K562 (cell line): Measurements from ENCODE around the gene PFDN4. TPM values are rescaled to one million over a fixed set of nuclear protein-coding genes. Genes with fewer than 3 reads are reported as not detected.

Experiments
- ATAC-seq: fragments of 200-7000 bp; cut with Tn5 transposase; 3 replicates; pipeline ENCODE4 v1.9.1; 2020; ENCODE audit warnings: moderate library complexity
- BruUV-seq: library from RNA; stranded (reverse); fragments of 400-500 nt; replicated peaks from 2 replicates; lab custom pipeline; 2021; lab: Mats Ljungman, UMichigan
- CTCF ChIA-PET: fragments of 300-600 bp; formaldehyde crosslinking; extraction: SDS; loops from one replicate; lab custom pipeline; 2021; ENCODE audit warnings: low intra/inter-chr PET ratio; lab: Yijun Ruan, JAX
- POLR2A ChIA-PET: fragments of 300-600, 350-650 bp; sonication (Branson Sonifier 250); formaldehyde crosslinking; extraction: SDS; loops from one replicate; lab custom pipeline; 2021; ENCODE audit warnings: antibody characterized with exemption, inconsistent platforms; lab: Yijun Ruan, JAX
- DNase-seq, 4 experiments: peaks; one replicate each; pipeline versions ENCODE4 v3.0.0 to v3.0.0-alpha.2; 2011 to 2018; ENCODE audit warnings: low spot score in 3 of 4, mixed read lengths in 3 of 4; ENCODE audit errors: extremely low read depth in 1 of 4
- FAIRE-seq: peaks from 2 replicates; lab custom pipeline; 2011; peaks lifted over from hg19 to GRCh38; lab: Jason Lieb, UNC
- H2AFZ ChIP-seq: 2 replicates; pipeline ENCODE4 v1.6.0; 2011; ENCODE audit warnings: low read depth, low read length, control low read depth, inconsistent platforms
- H3K27ac ChIP-seq: fragments of 200-600 bp; 3 replicates; pipeline ENCODE4 v1.8.0; 2011; ENCODE audit warnings: low read depth, mild to moderate bottlenecking, control low read depth, inconsistent platforms, low read length, moderate library complexity, mixed read lengths; ENCODE audit errors: extremely low read depth
- H3K27me3 ChIP-seq, 2 experiments: fragments of 300-600 bp in 1 of 2; 2 replicates in 1 of 2; 3 replicates in 1 of 2; pipeline versions ENCODE4 v1.6.0 to v1.8.0; 2011; ENCODE audit warnings: inconsistent platforms in 2 of 2, low read length in 2 of 2, mild to moderate bottlenecking in 1 of 2, mixed read lengths in 1 of 2, moderate library complexity in 1 of 2; ENCODE audit not compliant: control insufficient read depth in 2 of 2, insufficient read depth in 2 of 2
- H3K36me3 ChIP-seq: fragments of 300-600 bp; 3 replicates; pipeline ENCODE4 v1.8.0; 2011; ENCODE audit warnings: mild to moderate bottlenecking, low read length, inconsistent platforms; ENCODE audit not compliant: control insufficient read depth, insufficient read depth
- H3K4me1 ChIP-seq, 2 experiments: fragments of 200-600 bp in 1 of 2; replicated peaks in 1 of 2; 2 replicates in 1 of 2; 3 replicates in 1 of 2; pipeline versions ENCODE4 v1.5.1 to v1.8.0; 2011; ENCODE audit warnings: inconsistent platforms in 2 of 2, low read length in 2 of 2, mild to moderate bottlenecking in 1 of 2, mixed read lengths in 1 of 2, moderate library complexity in 1 of 2; ENCODE audit not compliant: control insufficient read depth in 2 of 2, insufficient read depth in 2 of 2
- H3K4me2 ChIP-seq: 2 replicates; pipeline ENCODE4 v1.6.1; 2011; ENCODE audit warnings: low read length, control low read depth, inconsistent platforms, mixed read lengths; ENCODE audit not compliant: insufficient read depth
- H3K4me3 ChIP-seq: fragments of 200-600 bp; sonication (generic), shearing (Covaris generic); 2 replicates; pipeline ENCODE4 v1.5.1; 2016; ENCODE audit warnings: control low read depth, inconsistent platforms
- H3K79me2 ChIP-seq: fragments of 200-600 bp; 3 replicates; pipeline ENCODE4 v1.8.0; 2011; ENCODE audit warnings: low read length, inconsistent platforms; ENCODE audit not compliant: control insufficient read depth, insufficient read depth
- H3K9ac ChIP-seq, 2 experiments: 2 replicates each; pipeline versions ENCODE4 v1.6.0 to v1.6.1; 2011; ENCODE audit warnings: low read depth in 2 of 2, low read length in 2 of 2, control low read depth in 1 of 2, inconsistent platforms in 1 of 2, mild to moderate bottlenecking in 1 of 2, mixed read lengths in 1 of 2; ENCODE audit not compliant: insufficient read depth in 1 of 2
- H3K9me1 ChIP-seq: one replicate; pipeline ENCODE4 v1.6.0; 2011; ENCODE audit warnings: inconsistent platforms, mild to moderate bottlenecking, low read length, moderate library complexity; ENCODE audit not compliant: control insufficient read depth, insufficient read depth
- H3K9me3 ChIP-seq: replicated peaks from 2 replicates; pipeline ENCODE4 v1.5.1; 2011; ENCODE audit warnings: low read depth, low read length, inconsistent platforms; ENCODE audit not compliant: control insufficient read depth, insufficient read depth
- H4K20me1 ChIP-seq: replicated peaks from 2 replicates; pipeline ENCODE4 v1.6.1; 2011; ENCODE audit warnings: low read length, inconsistent platforms, mixed read lengths; ENCODE audit not compliant: control insufficient read depth, insufficient read depth
- CCAR2 ChIP-seq: fragments of 200-400 bp; formaldehyde crosslinking; IDR thresholded peaks from 2 replicates; pipeline ENCODE4 v1.6.1; 2017; ENCODE audit warnings: mild to moderate bottlenecking, low read depth, low read length
- WGBS: fragments of 100-300 bp; shearing (Covaris generic); methylation state at CpG from one replicate; pipeline ENCODE4 v1.1.6; 2016; ENCODE audit warnings: low coverage, mixed read lengths; ENCODE audit not compliant: insufficient coverage; ENCODE audit errors: missing lambda C conversion rate; 5-methylcytosine and 5-hydroxymethylcytosine counted together
- in situ Hi-C: fragments of 300-500 bp; cut with MboI; formaldehyde crosslinking; loops from 4 replicates; pipeline ENCODE4 v1.15.0; 2018; ENCODE audit warnings: inconsistent platforms, mixed read lengths
- intact Hi-C: fragments of 100-400 bp; cut with micrococcal nuclease; formaldehyde crosslinking; loops from 2 replicates; pipeline ENCODE4 v1.14.2; 2022
- polyA plus RNA-seq, 8 experiments: library from polyadenylated mRNA; depleted of rRNA in 4 of 8; stranded (reverse) in 5 of 8; unstranded in 3 of 8; fragments of >200 nt; fragmentation: Nextera tagmentation in 2 of 8; fragmentation: Illumina TruSeq in 1 of 8; extraction: Ambion mirVana in 2 of 8; extraction: Trizol in 1 of 8; gene quantifications; 2 replicates each; pipeline versions ENCODE4 v1.2.1 to v1.2.3, GENCODE V29; 2011 to 2014; ENCODE audit warnings: inconsistent platforms in 1 of 8, missing spikeins in 1 of 8
- total RNA-seq, 7 experiments: library from RNA; depleted of rRNA in 6 of 7; stranded (reverse); fragments of >200 nt in 6 of 7; fragmentation: Illumina TruSeq in 2 of 7; extraction: Trizol in 2 of 7; gene quantifications; 2 replicates each; pipeline versions ENCODE4 v1.2.1 to v1.2.3, GENCODE V29; 2011 to 2021; ENCODE audit warnings: low replicate concordance in 1 of 7
- TF ChIP-seq, protein P1 (sequence below), 3 experiments: fragments of 200-800 bp in 1 of 3; fragments of 250-450 bp in 1 of 3; fragments of 450-650 bp in 1 of 3; sonication (Bioruptor Pico) in 1 of 3; sonication (Bioruptor generic) in 1 of 3; formaldehyde crosslinking in 1 of 3; IDR thresholded peaks; 2 replicates each; pipeline versions ENCODE4 v1.6.1 to v1.8.0; 2016 to 2022; ENCODE audit warnings: mild to moderate bottlenecking in 2 of 3, missing genetic modification characterization in 2 of 3, missing compliant biosample characterization in 1 of 3, moderate library complexity in 1 of 3

Gene PFDN4
- total and polyA plus RNA-seq, 9 of the 15 experiments (the other 6 are each of a cell fraction or from before 2014, with no cell fraction given), result 60.1 to 214 (median 122) TPM

- no peak overlapping the region for H3K9ac ChIP-seq
- H3K4me1 ChIP-seq, result no peaks in the 10 kb centered on the region
- H3K4me3 ChIP-seq, result no peak overlapping the region
- H2AFZ ChIP-seq, result no peak overlapping the region
- no peaks in the 10 kb centered on the region for H3K79me2 ChIP-seq
- TF ChIP-seq CCAR2, result no peak
- TF ChIP-seq, protein P1, sequence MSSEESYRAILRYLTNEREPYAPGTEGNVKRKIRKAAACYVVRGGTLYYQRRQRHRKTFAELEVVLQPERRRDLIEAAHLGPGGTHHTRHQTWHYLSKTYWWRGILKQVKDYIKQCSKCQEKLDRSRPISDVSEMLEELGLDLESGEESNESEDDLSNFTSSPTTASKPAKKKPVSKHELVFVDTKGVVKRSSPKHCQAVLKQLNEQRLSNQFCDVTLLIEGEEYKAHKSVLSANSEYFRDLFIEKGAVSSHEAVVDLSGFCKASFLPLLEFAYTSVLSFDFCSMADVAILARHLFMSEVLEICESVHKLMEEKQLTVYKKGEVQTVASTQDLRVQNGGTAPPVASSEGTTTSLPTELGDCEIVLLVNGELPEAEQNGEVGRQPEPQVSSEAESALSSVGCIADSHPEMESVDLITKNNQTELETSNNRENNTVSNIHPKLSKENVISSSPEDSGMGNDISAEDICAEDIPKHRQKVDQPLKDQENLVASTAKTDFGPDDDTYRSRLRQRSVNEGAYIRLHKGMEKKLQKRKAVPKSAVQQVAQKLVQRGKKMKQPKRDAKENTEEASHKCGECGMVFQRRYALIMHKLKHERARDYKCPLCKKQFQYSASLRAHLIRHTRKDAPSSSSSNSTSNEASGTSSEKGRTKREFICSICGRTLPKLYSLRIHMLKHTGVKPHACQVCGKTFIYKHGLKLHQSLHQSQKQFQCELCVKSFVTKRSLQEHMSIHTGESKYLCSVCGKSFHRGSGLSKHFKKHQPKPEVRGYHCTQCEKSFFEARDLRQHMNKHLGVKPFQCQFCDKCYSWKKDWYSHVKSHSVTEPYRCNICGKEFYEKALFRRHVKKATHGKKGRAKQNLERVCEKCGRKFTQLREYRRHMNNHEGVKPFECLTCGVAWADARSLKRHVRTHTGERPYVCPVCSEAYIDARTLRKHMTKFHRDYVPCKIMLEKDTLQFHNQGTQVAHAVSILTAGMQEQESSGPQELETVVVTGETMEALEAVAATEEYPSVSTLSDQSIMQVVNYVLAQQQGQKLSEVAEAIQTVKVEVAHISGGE (CRISPR knock-in tag; IDR thresholded peaks at IDR 0.05), result peak in 1 of 3 experiments; percentile 72; a peak in 2 of 6 replicates
- TF ChIP-seq, all 486 proteins: peak for 1
- intact Hi-C loops, result loop anchor here (10.0 kb wide), 1 partner anchor 225 kb away; no protein-coding TSS in a partner anchor
- Histone ChIP-seq H3K27me3 (peaks cover 11 to 17% of the 10 kb centered on the region in 2 experiments), H3K27ac (no peak overlapping the region), H3K9me3 (no peaks in the 10 kb centered on the region), H3K36me3 (no peaks in the 10 kb centered on the region), H3K9me1 (no peaks in the 10 kb centered on the region), H4K20me1 (no peaks in the 10 kb centered on the region), H3K4me2 (no peak overlapping the region)
- ATAC-seq (no peak), FAIRE-seq (no peak), DNase-seq (no peak)
- ChIA-PET POLR2A (interaction anchor here (0.7 kb wide), 1 partner anchor 1940 kb away, joined by 3 read pairs; no protein-coding TSS in a partner anchor), CTCF (no interaction called here)
- WGBS, result 4% methylated on average over 2 of the region's 2 CpGs
- no TSS peak for BruUV-seq
- in situ Hi-C loops, result no loop called here
These were observed 17.7 kb upstream of the PFDN4 start for GRCh38 chr20:54190217-54190616.
